Kidney (tissue), 14 donors: ENCODE results near the gene MARCO. TPM values are rescaled to one million over a fixed set of nuclear protein-coding genes. Genes with fewer than 3 reads are reported as not detected.

Source experiments
- DNase-seq, 5 donors: peaks; one replicate each; pipeline ENCODE4 v3.0.0-alpha.2; 2013 to 2020
- FAIRE-seq: peaks from 2 replicates; lab custom pipeline; 2012; peaks lifted over from hg19 to GRCh38; lab: Jason Lieb, UNC
- H3K27ac ChIP-seq, 2 donors: one replicate each; pipeline ENCODE4 v1.7.0; 2013; ENCODE audit warnings: low read depth in 2 of 2, low read length in 2 of 2, inconsistent platforms in 1 of 2
- H3K27me3 ChIP-seq: one replicate; pipeline ENCODE4 v1.7.1; 2013; ENCODE audit warnings: low read length, inconsistent platforms; ENCODE audit not compliant: control insufficient read depth, insufficient read depth
- H3K36me3 ChIP-seq, 3 donors: one replicate each; pipeline versions ENCODE4 v1.7.0 to v1.7.1; 2013; ENCODE audit warnings: low read length in 3 of 3, control low read depth in 1 of 3, inconsistent platforms in 1 of 3; ENCODE audit not compliant: insufficient read depth in 3 of 3, control insufficient read depth in 2 of 3
- H3K4me1 ChIP-seq, 3 donors: one replicate each; pipeline versions ENCODE4 v1.7.0 to v1.7.1; 2013; ENCODE audit warnings: low read length in 3 of 3, inconsistent platforms in 1 of 3, low read depth in 1 of 3; ENCODE audit not compliant: control insufficient read depth in 2 of 3, insufficient read depth in 2 of 3
- H3K4me3 ChIP-seq, 3 donors: one replicate each; pipeline versions ENCODE4 v1.7.0 to v1.8.1; 2013; ENCODE audit warnings: low read length in 3 of 3, control low read depth in 1 of 3, inconsistent platforms in 1 of 3
- H3K9ac ChIP-seq, 3 donors: one replicate each; pipeline versions ENCODE4 v1.7.0 to v1.7.1; 2013; ENCODE audit warnings: low read length in 3 of 3, control low read depth in 1 of 3, inconsistent platforms in 1 of 3
- H3K9me3 ChIP-seq, 3 donors: one replicate each; pipeline versions ENCODE4 v1.7.0 to v1.7.1; 2013; ENCODE audit warnings: low read length in 3 of 3, control low read depth in 1 of 3, inconsistent platforms in 1 of 3; ENCODE audit not compliant: control insufficient read depth in 2 of 3, insufficient read depth in 1 of 3
- CTCF ChIP-seq: IDR thresholded peaks from 3 replicates; pipeline ENCODE4 v1.5.1; 2012; ENCODE audit warnings: mild to moderate bottlenecking, moderate library complexity, borderline replicate concordance; ENCODE audit not compliant: insufficient read depth; ENCODE audit errors: extremely low read depth
- intact Hi-C: fragments of 100-400 bp; cut with DNase I; formaldehyde crosslinking; loops from one replicate; pipeline ENCODE4 v1.11.1; 2022
- polyA plus RNA-seq: library from polyadenylated mRNA; stranded (reverse); fragments of 350-450 nt; fragmentation: Illumina TruSeq; extraction: RNeasy Lipid Tissue Mini Kit (QIAGEN cat#74804); gene quantifications from one replicate; pipeline ENCODE4 v1.2.3, GENCODE V29; 2014; ENCODE audit warnings: low read depth, low replicate concordance; ENCODE audit not compliant: insufficient read depth
- total RNA-seq: library from RNA; stranded (reverse); fragmentation: NEBNext Ultra II Directional; extraction: Animal tissue kit (Norgen Biotek cat#: 25700); gene quantifications from one replicate; pipeline ENCODE4 v1.2.1, GENCODE V29; 2021
- donor health status: control.
- donor health status: control.
- donor health status: control.
- donor health status: control.
- donor health status: control.
- donor health status: DM: yes; HTN: yes; CAD: no.
- donor health status: Normal renal cell carcinoma (clear cell type).

The MARCO gene
- total and polyA plus RNA-seq, 2 donors from 2014 or later = 0.65 to 4.6 TPM

GRCh38 chr2:118903029-118903351 is 39.0 kb upstream of the MARCO start:
- Histone ChIP-seq H3K4me1 (no peaks in the 10 kb centered on the region), H3K36me3 (no peaks in the 10 kb centered on the region), H3K27me3 (no peaks in the 10 kb centered on the region), H3K9ac (no peak overlapping the region), H3K4me3 (no peak overlapping the region), H3K9me3 (no peaks in the 10 kb centered on the region), H3K27ac (no peak overlapping the region)
- intact Hi-C loops = no loop called here
- no peak for DNase-seq
- no peak for FAIRE-seq
- TF ChIP-seq CTCF = no peak

GRCh38 chr2:118903551-118904479 is 38.2 kb upstream of the MARCO start:
- H3K9me3 ChIP-seq = no peaks in the 10 kb centered on the region
- intact Hi-C loops = no loop called here
- FAIRE-seq (no peak), DNase-seq (no peak)
- no peak for TF ChIP-seq CTCF
- no peak overlapping the region for H3K4me3 ChIP-seq
- H3K9ac ChIP-seq = no peak overlapping the region
- H3K27ac ChIP-seq = no peak overlapping the region
- H3K36me3 ChIP-seq = no peaks in the 10 kb centered on the region
- no peaks in the 10 kb centered on the region for H3K4me1 ChIP-seq
- H3K27me3 ChIP-seq = no peaks in the 10 kb centered on the region

GRCh38 chr2:118905206-118905605 is 36.8 kb upstream of the MARCO start:
- TF ChIP-seq CTCF = no peak
- Histone ChIP-seq H3K9me3 (no peaks in the 10 kb centered on the region), H3K4me3 (no peak overlapping the region), H3K4me1 (no peaks in the 10 kb centered on the region), H3K27me3 (no peaks in the 10 kb centered on the region), H3K9ac (no peak overlapping the region), H3K36me3 (no peaks in the 10 kb centered on the region), H3K27ac (no peak overlapping the region)
- no peak for FAIRE-seq
- DNase-seq = no peak
- intact Hi-C loops = no loop called here
